LNCAP (cell line): ENCODE data around the gene FRMD4A.

Source experiments
- CTCF ChIP-seq: fragments of 450-650 bp; IDR thresholded peaks from 2 replicates; pipeline ENCODE4 v1.5.1; 2017; ENCODE audit warnings: mild to moderate bottlenecking

Gene FRMD4A

GRCh38 chr10:13750299-13751190 is 580.2 kb downstream of the FRMD4A start:
- TF ChIP-seq CTCF: no peak

GRCh38 chr10:13745271-13745670 is 585.5 kb downstream of the FRMD4A start:
- TF ChIP-seq CTCF: no peak

DNA sequence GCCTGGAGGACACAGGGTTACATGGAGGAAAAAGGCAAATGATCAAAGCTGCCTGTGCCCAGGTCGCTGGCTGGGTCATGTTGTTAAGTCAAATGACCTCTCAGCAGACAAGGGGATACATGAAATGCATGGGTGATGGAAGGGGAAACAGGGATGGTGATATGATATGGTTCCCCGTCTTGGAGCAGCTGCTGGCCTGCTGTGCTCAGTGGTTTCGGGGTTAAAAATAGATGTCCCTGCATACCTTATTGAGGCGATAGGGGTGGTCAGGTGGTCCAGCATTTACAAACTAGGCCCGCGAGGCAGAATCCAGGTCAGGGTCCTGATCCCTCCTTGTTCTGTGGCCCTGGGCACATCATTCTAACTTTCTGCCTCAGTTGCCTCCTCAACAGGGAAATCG is 586.8 kb downstream of the FRMD4A start:
- no peak for TF ChIP-seq CTCF

DNA sequence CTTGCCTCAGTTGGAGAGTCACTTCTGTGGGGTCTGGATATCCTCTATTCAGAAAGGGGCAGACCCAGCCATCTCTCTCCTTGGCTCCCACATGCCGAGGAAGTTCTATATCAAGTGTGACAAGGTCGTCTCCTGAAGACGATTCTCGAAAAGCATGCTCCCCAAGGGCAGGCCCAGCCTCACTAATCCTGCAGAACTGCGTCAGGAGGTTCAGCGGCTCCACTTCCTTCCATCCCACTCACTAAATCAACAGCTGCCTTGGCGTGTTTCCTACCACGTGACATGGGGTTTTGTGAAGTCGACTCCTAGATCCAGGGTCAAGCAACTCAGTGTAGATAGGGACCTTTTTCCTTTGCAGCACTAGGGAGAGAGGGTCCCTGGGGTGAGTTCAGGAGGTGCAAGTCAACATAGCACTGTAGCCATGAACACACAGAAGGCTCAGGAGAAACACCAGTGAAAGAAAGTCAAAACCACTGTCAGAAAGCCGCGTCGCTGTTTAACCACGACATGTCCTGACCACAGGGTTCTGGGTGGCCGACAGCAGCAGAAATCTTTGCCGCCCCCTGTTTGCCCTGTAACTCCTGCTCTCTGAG is 587.5 kb downstream of the FRMD4A start:
- no peak for TF ChIP-seq CTCF

- TF ChIP-seq CTCF: no peak
Measured at GRCh38 chr10:13741438-13741837, 589.3 kb downstream of the FRMD4A start.

DNA sequence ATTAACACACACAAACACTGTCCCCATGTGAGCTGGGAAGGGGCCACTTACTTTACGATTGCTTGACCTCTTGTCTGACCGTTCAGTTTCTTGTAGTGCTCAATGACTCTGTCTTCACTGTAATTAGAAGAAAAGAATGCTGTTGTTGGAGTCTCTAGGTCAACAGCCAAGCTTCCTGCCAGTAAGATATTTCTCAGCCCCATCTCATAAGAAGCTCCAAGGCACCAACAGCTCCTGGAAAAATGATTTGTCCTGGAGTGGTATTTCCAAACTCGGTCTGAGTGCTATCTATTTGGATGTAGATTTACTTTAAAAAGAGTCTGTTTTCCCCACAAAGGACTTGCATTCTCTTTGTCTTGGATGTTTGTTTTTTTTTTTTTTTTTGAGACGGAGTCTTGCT is 590.3 kb downstream of the FRMD4A start:
- no peak for TF ChIP-seq CTCF

- no peak for TF ChIP-seq CTCF
Measured at GRCh38 chr10:13739183-13739582, 591.5 kb downstream of the FRMD4A start.
